HUES48 (cell line): ENCODE data around the gene THADA.

Source experiments
- H3K27ac ChIP-seq: one replicate; pipeline ENCODE4 v1.7.0; 2013; ENCODE audit warnings: low read depth, low read length, inconsistent platforms
- H3K27me3 ChIP-seq: 2 replicates; pipeline ENCODE4 v1.6.1; 2013; ENCODE audit warnings: mild to moderate bottlenecking, low read length; ENCODE audit not compliant: control insufficient read depth, insufficient read depth
- H3K36me3 ChIP-seq: 2 replicates; pipeline ENCODE4 v1.6.1; 2013; ENCODE audit warnings: low read length; ENCODE audit not compliant: control insufficient read depth, insufficient read depth
- H3K4me1 ChIP-seq: 2 replicates; pipeline ENCODE4 v1.6.1; 2013; ENCODE audit warnings: mild to moderate bottlenecking, low read length; ENCODE audit not compliant: control insufficient read depth, insufficient read depth
- H3K4me3 ChIP-seq: 2 replicates; pipeline ENCODE4 v1.5.1; 2013; ENCODE audit warnings: mild to moderate bottlenecking, low read depth, low read length
- H3K9ac ChIP-seq: 2 replicates; pipeline ENCODE4 v1.6.1; 2013; ENCODE audit warnings: mild to moderate bottlenecking, low read depth, low read length, moderate library complexity
- H3K9me3 ChIP-seq: 2 replicates; pipeline ENCODE4 v1.6.1; 2013; ENCODE audit warnings: low read length; ENCODE audit not compliant: control insufficient read depth, insufficient read depth

The THADA gene

GRCh38 chr2:43258547-43259156 is 337.2 kb downstream of the THADA start:
- Histone ChIP-seq H3K9me3 (no peaks in the 10 kb centered on the region), H3K27ac (no peak overlapping the region), H3K4me1 (no peaks in the 10 kb centered on the region), H3K9ac (no peak overlapping the region), H3K36me3 (no peaks in the 10 kb centered on the region), H3K27me3 (no peaks in the 10 kb centered on the region), H3K4me3 (no peak overlapping the region)

- H3K27me3 ChIP-seq: no peaks in the 10 kb centered on the region
- H3K27ac ChIP-seq: no peak overlapping the region
- no peaks in the 10 kb centered on the region for H3K9me3 ChIP-seq
- H3K4me1 ChIP-seq: no peaks in the 10 kb centered on the region
- H3K9ac ChIP-seq: no peak overlapping the region
- no peaks in the 10 kb centered on the region for H3K36me3 ChIP-seq
- no peak overlapping the region for H3K4me3 ChIP-seq
These were observed 340.4 kb downstream of the THADA start for GRCh38 chr2:43255296-43255910.

- Histone ChIP-seq H3K27me3 (no peaks in the 10 kb centered on the region), H3K9me3 (no peaks in the 10 kb centered on the region), H3K4me1 (no peaks in the 10 kb centered on the region), H3K9ac (no peak overlapping the region), H3K27ac (no peak overlapping the region), H3K4me3 (no peak overlapping the region), H3K36me3 (no peaks in the 10 kb centered on the region)
These were observed 341.5 kb downstream of the THADA start for GRCh38 chr2:43254331-43254730.

GRCh38 chr2:43251171-43251731 is 344.6 kb downstream of the THADA start:
- H3K27ac ChIP-seq: no peak overlapping the region
- H3K36me3 ChIP-seq: no peaks in the 10 kb centered on the region
- no peak overlapping the region for H3K9ac ChIP-seq
- no peaks in the 10 kb centered on the region for H3K27me3 ChIP-seq
- peaks cover 2% of the 10 kb centered on the region; the same call in 1 of the 2 replicates for H3K4me1 ChIP-seq
- H3K9me3 ChIP-seq: no peaks in the 10 kb centered on the region
- no peak overlapping the region for H3K4me3 ChIP-seq

GRCh38 chr2:43250015-43250414 is 345.8 kb downstream of the THADA start:
- Histone ChIP-seq H3K9ac (no peak overlapping the region), H3K9me3 (no peaks in the 10 kb centered on the region), H3K4me3 (no peak overlapping the region), H3K4me1 (peaks cover 2% of the 10 kb centered on the region; the same call in 1 of the 2 replicates), H3K27ac (no peak overlapping the region), H3K36me3 (no peaks in the 10 kb centered on the region), H3K27me3 (no peaks in the 10 kb centered on the region)

- Histone ChIP-seq H3K27me3 (no peaks in the 10 kb centered on the region), H3K4me3 (no peak overlapping the region), H3K9me3 (no peaks in the 10 kb centered on the region), H3K36me3 (no peaks in the 10 kb centered on the region), H3K27ac (no peak overlapping the region), H3K9ac (no peak overlapping the region), H3K4me1 (peaks cover 2% of the 10 kb centered on the region; the same call in 1 of the 2 replicates)
These were observed 347.2 kb downstream of the THADA start for GRCh38 chr2:43248621-43249020.

GRCh38 chr2:43246641-43247040 is 349.2 kb downstream of the THADA start:
- H3K4me3 ChIP-seq: no peak overlapping the region
- H3K9ac ChIP-seq: no peak overlapping the region
- H3K4me1 ChIP-seq: peaks cover 2% of the 10 kb centered on the region; the same call in 1 of the 2 replicates
- H3K27ac ChIP-seq: peak overlapping the region; percentile 21
- no peaks in the 10 kb centered on the region for H3K9me3 ChIP-seq
- H3K27me3 ChIP-seq: no peaks in the 10 kb centered on the region
- H3K36me3 ChIP-seq: no peaks in the 10 kb centered on the region

- no peak overlapping the region for H3K27ac ChIP-seq
These were observed 354.3 kb downstream of the THADA start for GRCh38 chr2:43241558-43241957.

GRCh38 chr2:43240766-43241150 is 355.1 kb downstream of the THADA start:
- Histone ChIP-seq H3K36me3 (no peaks in the 10 kb centered on the region), H3K27ac (no peak overlapping the region), H3K4me3 (no peak overlapping the region), H3K9me3 (no peaks in the 10 kb centered on the region), H3K9ac (no peak overlapping the region), H3K27me3 (no peaks in the 10 kb centered on the region), H3K4me1 (no peaks in the 10 kb centered on the region)

More at GRCh38 chr2:43241558-43241957, 354.3 kb downstream of the THADA start:
- Histone ChIP-seq H3K9me3 (no peaks in the 10 kb centered on the region), H3K4me3 (no peak overlapping the region), H3K27me3 (no peaks in the 10 kb centered on the region), H3K36me3 (no peaks in the 10 kb centered on the region), H3K4me1 (no peaks in the 10 kb centered on the region), H3K9ac (no peak overlapping the region)

- H3K27me3 ChIP-seq: no peaks in the 10 kb centered on the region
- no peaks in the 10 kb centered on the region for H3K9me3 ChIP-seq
- H3K27ac ChIP-seq: no peak overlapping the region
- no peaks in the 10 kb centered on the region for H3K4me1 ChIP-seq
- H3K36me3 ChIP-seq: no peaks in the 10 kb centered on the region
- H3K9ac ChIP-seq: no peak overlapping the region
- no peak overlapping the region for H3K4me3 ChIP-seq
These were observed 355.7 kb downstream of the THADA start for GRCh38 chr2:43239981-43240765.

- no peaks in the 10 kb centered on the region for H3K36me3 ChIP-seq
- no peak overlapping the region for H3K27ac ChIP-seq
- H3K9me3 ChIP-seq: no peaks in the 10 kb centered on the region
- H3K9ac ChIP-seq: no peak overlapping the region
- no peaks in the 10 kb centered on the region for H3K4me1 ChIP-seq
- no peak overlapping the region for H3K4me3 ChIP-seq
- H3K27me3 ChIP-seq: no peaks in the 10 kb centered on the region
These were observed 357.0 kb downstream of the THADA start for GRCh38 chr2:43238813-43239212.
